Measurements from ENCODE around the gene PTPN2.

GRCh38 chr18:12839057-12839525 is 44.9 kb downstream of the PTPN2 start:
- TF ChIP-seq, protein P1, sequence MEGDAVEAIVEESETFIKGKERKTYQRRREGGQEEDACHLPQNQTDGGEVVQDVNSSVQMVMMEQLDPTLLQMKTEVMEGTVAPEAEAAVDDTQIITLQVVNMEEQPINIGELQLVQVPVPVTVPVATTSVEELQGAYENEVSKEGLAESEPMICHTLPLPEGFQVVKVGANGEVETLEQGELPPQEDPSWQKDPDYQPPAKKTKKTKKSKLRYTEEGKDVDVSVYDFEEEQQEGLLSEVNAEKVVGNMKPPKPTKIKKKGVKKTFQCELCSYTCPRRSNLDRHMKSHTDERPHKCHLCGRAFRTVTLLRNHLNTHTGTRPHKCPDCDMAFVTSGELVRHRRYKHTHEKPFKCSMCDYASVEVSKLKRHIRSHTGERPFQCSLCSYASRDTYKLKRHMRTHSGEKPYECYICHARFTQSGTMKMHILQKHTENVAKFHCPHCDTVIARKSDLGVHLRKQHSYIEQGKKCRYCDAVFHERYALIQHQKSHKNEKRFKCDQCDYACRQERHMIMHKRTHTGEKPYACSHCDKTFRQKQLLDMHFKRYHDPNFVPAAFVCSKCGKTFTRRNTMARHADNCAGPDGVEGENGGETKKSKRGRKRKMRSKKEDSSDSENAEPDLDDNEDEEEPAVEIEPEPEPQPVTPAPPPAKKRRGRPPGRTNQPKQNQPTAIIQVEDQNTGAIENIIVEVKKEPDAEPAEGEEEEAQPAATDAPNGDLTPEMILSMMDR (IDR thresholded peaks at IDR 0.05; ENCODE audit: borderline replicate concordance, extremely low read depth, low read length, poor library complexity, severe bottlenecking) = no peak
- no peak for TF ChIP-seq EZH2 (IDR thresholded peaks at IDR 0.05; ENCODE audit: borderline replicate concordance, low read depth, low read length, severe bottlenecking)
